Dermis blood vessel endothelial cell (primary cell): ENCODE results near the gene TRIM74. TPM values are rescaled to one million over a fixed set of nuclear protein-coding genes. Genes with fewer than 3 reads are reported as not detected.
"Not testable (repeated sequence)": the region's sequence is repeated elsewhere in the genome, so short reads cannot be mapped to it uniquely, and the experiment has no call there.

Experiments used
- DNase-seq: peaks from one replicate; pipeline ENCODE4 v3.0.0; 2010
- total RNA-seq: library from RNA; depleted of rRNA; stranded (reverse); fragments of >200 nt; gene quantifications from 2 replicates; pipeline ENCODE4 v1.2.3, GENCODE V29; 2014

The TRIM74 gene
- 0.51 TPM in 1 of 2 replicates, not detected in the other for total RNA-seq

- not testable (repeated sequence) for DNase-seq
These were observed at the start of gene TRIM74 for GRCh38 chr7:72968980-72969516. Gene TRIM74 (minus strand): TSS chr7:72969466. CDS start chr7:72966157, 3,309 bp downstream.

DNA sequence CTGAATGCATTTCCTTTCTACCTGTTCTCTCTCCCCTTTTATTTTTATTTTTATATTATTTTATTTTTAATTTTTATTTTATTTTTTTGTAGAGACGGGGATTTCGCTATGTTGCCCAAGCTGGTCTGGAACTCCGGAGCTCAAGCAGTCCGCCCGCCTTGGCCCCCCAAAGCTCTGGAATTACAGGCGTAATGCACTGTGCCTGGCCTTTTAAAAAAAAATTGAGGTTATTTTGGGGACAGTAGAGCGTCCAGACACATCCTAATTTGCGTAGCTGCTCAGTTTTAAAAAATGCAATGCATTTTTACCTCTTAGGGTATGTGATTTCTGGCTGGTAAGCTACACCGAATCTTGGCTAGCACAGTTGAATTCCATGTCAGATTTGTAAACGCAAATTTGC is 37.2 kb upstream of the TRIM74 start:
- DNase-seq = not testable (repeated sequence)

DNA sequence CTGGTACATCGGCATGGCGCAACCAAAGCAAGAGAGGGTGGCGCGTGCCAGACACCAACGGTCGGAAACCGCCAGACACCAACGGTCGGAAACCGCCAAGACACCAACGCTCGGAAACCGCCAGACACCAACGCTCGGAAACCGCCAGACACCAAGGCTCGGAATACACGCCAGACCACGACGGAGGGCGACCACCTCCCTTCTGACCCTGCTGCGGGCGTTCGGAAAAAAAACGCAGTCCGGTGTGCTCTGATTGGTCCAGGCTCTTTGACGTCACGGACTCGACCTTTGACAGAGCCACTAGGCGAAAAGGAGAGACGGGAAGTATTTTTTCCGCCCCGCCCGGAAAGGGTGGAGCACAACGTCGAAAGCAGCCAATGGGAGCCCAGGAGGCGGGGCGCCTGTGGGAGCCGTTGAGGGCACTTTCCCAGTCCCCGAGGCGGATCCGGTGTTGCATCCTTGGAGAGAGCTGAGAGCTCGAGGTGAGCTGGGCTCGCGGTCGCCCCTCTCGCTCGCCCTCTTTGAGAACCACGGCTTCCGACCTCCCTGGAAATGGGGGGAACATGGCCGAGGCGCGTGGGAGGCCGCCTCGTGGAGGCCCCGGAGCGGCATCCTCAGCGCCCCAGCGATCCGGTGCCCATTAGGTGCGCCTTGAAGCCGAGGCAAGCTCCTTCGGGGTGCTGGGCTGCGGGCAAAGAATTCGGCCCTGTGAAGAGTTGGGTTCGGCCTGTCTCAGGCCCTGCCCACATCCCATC is 36.6 kb upstream of the TRIM74 start:
- DNase-seq = not testable (repeated sequence)

DNA sequence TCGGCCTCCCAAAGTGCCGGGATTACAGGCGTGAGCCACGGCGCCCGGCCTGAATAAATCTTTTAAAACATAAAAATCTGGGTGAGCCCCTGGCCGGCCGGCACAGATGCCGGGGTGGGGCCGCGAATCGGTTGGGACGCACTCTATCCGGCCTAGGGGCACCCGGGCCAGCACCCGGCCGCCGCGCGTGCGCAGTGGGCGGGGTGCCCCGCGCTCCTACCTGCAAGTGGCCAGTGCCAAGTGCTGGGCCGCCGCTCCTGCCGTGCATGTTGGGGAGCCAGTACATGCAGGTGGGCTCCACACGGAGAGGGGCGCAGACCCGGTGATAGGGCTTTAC is 36.1 kb upstream of the TRIM74 start:
- not testable (repeated sequence) for DNase-seq

GRCh38 chr7:72997887-72998468 is 28.7 kb upstream of the TRIM74 start:
- DNase-seq = not testable (repeated sequence)

- DNase-seq = not testable (repeated sequence)
These were observed 28.2 kb upstream of the TRIM74 start for GRCh38 chr7:72997447-72997846.

GRCh38 chr7:72995484-72995883 is 26.2 kb upstream of the TRIM74 start:
- not testable (repeated sequence) for DNase-seq

DNA sequence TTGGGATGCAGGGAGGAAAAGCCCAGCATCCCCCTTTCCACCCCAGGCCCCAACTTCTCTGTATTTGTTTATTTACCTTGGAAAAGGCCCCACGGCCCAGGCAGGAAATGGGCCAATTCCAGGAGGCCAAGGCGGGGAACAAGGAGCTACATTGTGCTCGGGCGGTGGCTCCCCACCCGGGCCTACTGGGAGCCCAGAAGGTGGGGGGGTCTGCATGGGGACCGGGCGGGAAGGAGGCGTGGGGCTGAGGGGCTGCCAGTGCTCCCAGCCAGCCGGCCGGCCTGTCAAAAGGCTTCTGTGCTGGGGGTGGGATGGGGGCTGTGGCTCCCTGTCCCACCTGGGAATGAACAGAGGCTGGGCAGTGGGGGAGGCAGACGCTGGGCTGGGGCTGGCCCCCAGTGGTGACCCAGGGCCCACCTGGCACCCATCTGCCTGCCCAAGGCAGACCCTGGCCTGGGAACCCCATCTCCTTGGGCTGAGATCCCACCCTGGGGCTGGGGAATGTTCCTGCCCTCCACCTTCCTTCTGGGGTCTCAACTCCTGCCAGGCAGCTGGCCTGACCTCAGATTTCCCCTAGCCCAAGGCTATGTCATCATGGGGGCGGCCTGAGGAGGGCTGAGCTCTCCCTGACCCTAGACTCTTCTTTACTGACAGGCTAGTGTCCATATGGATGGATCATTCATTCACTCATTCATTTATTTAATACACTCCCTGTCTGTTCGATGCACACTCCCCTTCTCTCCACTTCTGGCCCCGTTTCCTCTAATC is 21.1 kb upstream of the TRIM74 start:
- not testable (repeated sequence) for DNase-seq

- not testable (repeated sequence) for DNase-seq
These were observed 12.8 kb upstream of the TRIM74 start for GRCh38 chr7:72982084-72982483.

DNA sequence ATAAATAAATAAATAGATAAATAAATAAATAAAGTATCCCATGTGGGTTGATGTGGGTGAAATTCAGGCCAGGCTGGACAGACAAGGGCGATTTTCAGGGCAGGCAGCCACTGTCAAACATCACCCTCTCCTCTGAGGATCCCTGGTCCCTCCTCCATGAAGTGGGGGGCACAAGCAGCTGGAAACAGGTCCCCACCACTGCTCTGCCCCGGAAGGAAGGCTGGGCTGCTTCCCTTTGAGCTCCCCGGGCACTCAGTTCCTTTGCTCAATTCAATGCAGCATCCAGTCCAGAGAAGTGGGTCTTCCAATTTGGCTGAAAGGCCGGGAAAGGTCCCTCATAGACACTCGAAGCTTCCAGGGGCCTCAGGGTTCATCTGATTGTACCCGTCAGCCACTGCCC is 11.1 kb upstream of the TRIM74 start:
- DNase-seq = not testable (repeated sequence)

GRCh38 chr7:72976434-72976833 is 7.2 kb upstream of the TRIM74 start:
- DNase-seq = not testable (repeated sequence)

DNA sequence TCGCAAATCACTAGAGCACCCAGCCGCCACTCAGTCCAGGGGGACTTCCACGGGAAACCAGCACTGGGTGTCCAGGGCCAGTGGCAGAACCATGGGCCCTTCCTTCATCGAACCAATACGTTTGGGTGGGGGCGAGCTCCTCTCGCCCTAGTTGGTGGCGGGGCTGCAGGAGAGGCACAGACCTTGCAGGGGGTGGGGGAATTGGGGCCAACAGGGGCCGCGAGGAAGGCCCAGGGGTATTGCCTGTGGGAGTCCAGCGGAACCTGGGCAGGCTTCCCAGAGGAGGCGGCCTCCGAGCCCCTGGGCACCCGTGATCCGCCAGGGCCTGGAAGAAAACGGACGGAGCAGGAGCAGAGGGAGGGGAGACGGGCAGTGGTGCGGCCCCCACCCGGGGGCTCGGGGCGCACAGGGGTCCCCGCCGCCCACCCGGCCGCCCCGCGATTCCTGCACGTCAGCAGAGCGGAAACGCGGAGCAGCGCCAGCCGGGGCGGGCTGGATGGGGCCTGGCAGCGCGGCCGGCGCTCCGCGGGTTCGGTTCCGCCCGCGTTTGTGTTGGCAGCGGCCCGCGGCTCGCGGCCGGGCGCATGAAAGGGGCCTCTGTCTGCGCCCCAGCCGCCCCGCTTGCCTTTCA is 6.5 kb upstream of the TRIM74 start:
- not testable (repeated sequence) for DNase-seq

- DNase-seq = not testable (repeated sequence)
These were observed 5.5 kb upstream of the TRIM74 start for GRCh38 chr7:72974781-72975180.

DNA sequence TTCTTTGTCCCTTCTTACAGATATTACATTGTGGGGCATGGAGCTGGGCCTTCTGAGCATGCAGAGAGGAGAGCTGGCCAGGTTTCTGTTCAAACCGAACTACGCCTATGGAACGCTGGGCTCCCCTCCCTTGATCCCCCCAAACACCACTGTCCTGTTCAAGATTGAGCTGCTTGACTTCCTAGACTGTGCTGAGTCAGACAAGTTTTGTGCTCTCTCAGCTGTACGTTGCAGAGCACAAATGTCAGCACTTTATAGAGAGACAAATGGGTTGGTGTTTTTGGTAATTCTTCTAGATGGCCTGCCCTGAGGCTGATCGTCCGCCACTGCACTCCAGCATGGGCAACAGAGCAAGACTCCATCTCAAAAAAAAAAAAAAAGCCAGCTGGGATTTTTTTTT is 2.2 kb upstream of the TRIM74 start:
- DNase-seq = not testable (repeated sequence)

DNA sequence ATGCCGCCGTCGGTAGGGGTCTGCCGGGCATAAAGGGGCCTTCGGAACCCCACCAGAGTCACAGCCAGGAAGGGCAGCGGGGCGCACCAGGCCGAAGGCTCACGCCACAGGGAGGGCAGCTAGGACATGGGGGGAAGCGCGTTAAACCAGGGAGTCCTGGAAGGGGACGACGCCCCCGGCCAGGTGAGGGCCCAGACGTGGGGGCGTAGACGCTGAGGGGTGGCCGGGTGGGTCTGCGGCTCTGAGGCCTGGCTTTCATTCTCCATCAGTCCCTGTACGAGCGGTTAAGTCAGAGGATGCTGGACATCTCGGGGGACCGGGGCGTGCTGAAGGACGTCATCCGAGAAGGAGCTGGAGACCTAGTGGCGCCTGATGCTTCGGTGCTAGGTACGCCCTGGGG is 422 bp upstream of the TRIM74 start:
- not testable (repeated sequence) for DNase-seq

DNA sequence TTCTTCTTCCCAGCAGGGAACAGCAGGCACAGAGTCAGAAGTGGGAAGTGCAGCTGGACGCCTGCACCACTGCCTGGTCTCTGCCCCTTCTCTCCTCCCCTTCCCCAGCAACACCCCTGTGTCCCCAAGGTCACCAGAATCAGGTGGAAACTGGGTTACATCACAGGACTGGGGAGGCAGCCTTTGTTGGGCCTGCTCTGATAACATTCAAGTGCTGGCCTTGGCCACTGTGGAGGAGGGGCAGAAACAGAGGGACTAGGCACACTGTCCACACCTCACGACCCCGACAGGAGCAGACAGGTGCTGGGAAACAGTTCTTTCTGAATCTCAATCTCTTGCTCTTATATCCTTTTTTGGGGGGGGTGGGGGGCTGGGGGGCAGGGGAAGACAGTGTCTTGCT is 2.4 kb downstream of the TRIM74 start:
- DNase-seq = not testable (repeated sequence)

GRCh38 chr7:72965186-72965975 is 3.9 kb downstream of the TRIM74 start:
- DNase-seq = not testable (repeated sequence)

- DNase-seq = not testable (repeated sequence)
These were observed 6.2 kb downstream of the TRIM74 start for GRCh38 chr7:72963056-72963455.

DNA sequence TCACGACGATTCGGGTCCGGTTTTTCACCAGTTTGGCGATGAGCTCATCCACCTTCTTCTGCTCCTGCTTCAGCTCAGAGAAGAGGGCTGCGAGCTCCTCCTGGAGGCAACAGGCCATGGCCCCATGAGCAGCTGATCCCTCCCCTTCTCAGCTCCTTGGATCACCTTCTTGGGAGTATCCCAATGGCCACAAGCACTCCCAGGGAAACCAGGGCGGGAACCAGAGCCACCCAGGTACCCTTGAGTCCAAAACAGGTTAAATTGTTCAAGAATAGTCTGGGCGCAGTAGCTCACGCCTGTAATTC is 8.0 kb downstream of the TRIM74 start:
- not testable (repeated sequence) for DNase-seq

- DNase-seq = not testable (repeated sequence)
These were observed 8.5 kb downstream of the TRIM74 start for GRCh38 chr7:72960626-72961345.

- not testable (repeated sequence) for DNase-seq
These were observed 9.2 kb downstream of the TRIM74 start for GRCh38 chr7:72960029-72960428.
